ENCODE measurements around the gene TEX2. TPM values are rescaled to one million over a fixed set of nuclear protein-coding genes. Genes with fewer than 3 reads are reported as not detected.

The TEX2 gene
- total and polyA plus RNA-seq, 2 experiments from 2014 or later: 26.9 to 37.0 TPM

- Histone ChIP-seq H3K9me3 (ENCODE audit: low read depth) (no peaks in the 10 kb centered on the region), H3K4me1 (ENCODE audit: insufficient read depth) (peaks cover 23% of the 10 kb centered on the region), H3K27ac (no peak overlapping the region), H4K20me1 (ENCODE audit: insufficient read depth) (no peaks in the 10 kb centered on the region), H3K27me3 (replicated peaks; ENCODE audit: insufficient read depth) (no peaks in the 10 kb centered on the region), H3K9ac (no peak overlapping the region), H2AFZ (no peak overlapping the region), H3K4me3 (no peak overlapping the region), H3K36me3 (ENCODE audit: low read depth) (peaks cover 3% of the 10 kb centered on the region; the same call in 1 of the 2 replicates), H3F3A (ENCODE audit: insufficient read depth) (no peaks in the 10 kb centered on the region), H3K4me2 (ENCODE audit: unreplicated experiment) (no peak overlapping the region), H3K9me2 (ENCODE audit: insufficient read depth) (no peaks in the 10 kb centered on the region), H3K79me2 (ENCODE audit: insufficient read depth) (no peaks in the 10 kb centered on the region)
- TF ChIP-seq EZH2phosphoT487 (IDR thresholded peaks at IDR 0.05; ENCODE audit: insufficient read depth, low read depth) (no peak), EZH2 (IDR thresholded peaks at IDR 0.05; ENCODE audit: insufficient read depth, poor library complexity, severe bottlenecking) (no peak)
- WGBS, 2 experiments (ENCODE audit: low coverage in 1 of 2, low lambda C conversion rate in 2 of 2, missing lambda C conversion rate in 2 of 2): 74 to 76% methylated on average over 7 of the region's 7 CpGs
- in situ Hi-C loops (cut with MboI): no loop called here
- no peak for DNase-seq
Observed at GRCh38 chr17:64158406-64158805, 104.7 kb downstream of the TEX2 start.

GRCh38 chr17:64157669-64158180 is 105.3 kb downstream of the TEX2 start:
- H3K9ac ChIP-seq: no peak overlapping the region
- H3K4me1 ChIP-seq (ENCODE audit: insufficient read depth): peaks cover 23% of the 10 kb centered on the region
- H3K4me3 ChIP-seq: no peak overlapping the region
- DNase-seq: no peak
- no peaks in the 10 kb centered on the region for H3K9me3 ChIP-seq (ENCODE audit: low read depth)
- no peaks in the 10 kb centered on the region for H3F3A ChIP-seq (ENCODE audit: insufficient read depth)
- peaks cover 7% of the 10 kb centered on the region; the same call in 1 of the 2 replicates for H3K36me3 ChIP-seq (ENCODE audit: low read depth)
- no peaks in the 10 kb centered on the region for H3K9me2 ChIP-seq (ENCODE audit: insufficient read depth)
- H3K4me2 ChIP-seq (ENCODE audit: unreplicated experiment): no peak overlapping the region
- in situ Hi-C loops (cut with MboI): no loop called here
- no peak overlapping the region for H3K27ac ChIP-seq
- TF ChIP-seq EZH2 (IDR thresholded peaks at IDR 0.05; ENCODE audit: insufficient read depth, poor library complexity, severe bottlenecking): no peak
- TF ChIP-seq EZH2phosphoT487 (IDR thresholded peaks at IDR 0.05; ENCODE audit: insufficient read depth, low read depth): no peak
- no peaks in the 10 kb centered on the region for H4K20me1 ChIP-seq (ENCODE audit: insufficient read depth)
- no peaks in the 10 kb centered on the region for H3K27me3 ChIP-seq (replicated peaks; ENCODE audit: insufficient read depth)
- H3K79me2 ChIP-seq (ENCODE audit: insufficient read depth): no peaks in the 10 kb centered on the region
- 98 to 100% methylated on average over 2 of the region's 2 CpGs for WGBS, 2 experiments (ENCODE audit: low coverage in 1 of 2, low lambda C conversion rate in 2 of 2, missing lambda C conversion rate in 2 of 2)
- no peak overlapping the region for H2AFZ ChIP-seq

GRCh38 chr17:64156670-64157069 is 106.4 kb downstream of the TEX2 start:
- H3K27ac ChIP-seq: no peak overlapping the region
- in situ Hi-C loops (cut with MboI): no loop called here
- WGBS, 2 experiments (ENCODE audit: low coverage in 1 of 2, low lambda C conversion rate in 2 of 2, missing lambda C conversion rate in 2 of 2): 97 to 100% methylated on average over 2 of the region's 2 CpGs

GRCh38 chr17:64155751-64156544 is 107.1 kb downstream of the TEX2 start:
- Histone ChIP-seq H3K4me2 (ENCODE audit: unreplicated experiment) (no peak overlapping the region), H3K27ac (no peak overlapping the region), H3K9ac (no peak overlapping the region), H3K4me3 (no peak overlapping the region), H3K36me3 (ENCODE audit: low read depth) (peaks cover 11% of the 10 kb centered on the region; the same call in 1 of the 2 replicates), H3K9me2 (ENCODE audit: insufficient read depth) (no peaks in the 10 kb centered on the region), H3K79me2 (ENCODE audit: insufficient read depth) (no peaks in the 10 kb centered on the region), H3F3A (ENCODE audit: insufficient read depth) (peaks cover 10% of the 10 kb centered on the region; the same call in 1 of the 2 replicates), H2AFZ (no peak overlapping the region), H4K20me1 (ENCODE audit: insufficient read depth) (no peaks in the 10 kb centered on the region), H3K27me3 (replicated peaks; ENCODE audit: insufficient read depth) (no peaks in the 10 kb centered on the region), H3K4me1 (ENCODE audit: insufficient read depth) (peaks cover 14% of the 10 kb centered on the region), H3K9me3 (ENCODE audit: low read depth) (no peaks in the 10 kb centered on the region)
- WGBS, 2 experiments (ENCODE audit: low coverage in 1 of 2, low lambda C conversion rate in 2 of 2, missing lambda C conversion rate in 2 of 2): 80 to 84% methylated on average over 11 of the region's 11 CpGs
- in situ Hi-C loops (cut with MboI): no loop called here
- peak; percentile 8 for DNase-seq
- TF ChIP-seq EZH2phosphoT487 (IDR thresholded peaks at IDR 0.05; ENCODE audit: insufficient read depth, low read depth) (no peak), EZH2 (IDR thresholded peaks at IDR 0.05; ENCODE audit: insufficient read depth, poor library complexity, severe bottlenecking) (no peak)

More at GRCh38 chr17:64156670-64157069, 106.4 kb downstream of the TEX2 start:
- Histone ChIP-seq H3K36me3 (ENCODE audit: low read depth) (peaks cover 11% of the 10 kb centered on the region; the same call in 1 of the 2 replicates), H4K20me1 (ENCODE audit: insufficient read depth) (no peaks in the 10 kb centered on the region), H3K27me3 (replicated peaks; ENCODE audit: insufficient read depth) (no peaks in the 10 kb centered on the region), H3K9me2 (ENCODE audit: insufficient read depth) (no peaks in the 10 kb centered on the region), H3F3A (ENCODE audit: insufficient read depth) (0 out of 2 replicates have a peak, but pooled peaks cover 3% of the 10 kb centered on the region), H3K4me3 (no peak overlapping the region), H2AFZ (no peak overlapping the region), H3K9ac (no peak overlapping the region), H3K9me3 (ENCODE audit: low read depth) (no peaks in the 10 kb centered on the region), H3K4me1 (ENCODE audit: insufficient read depth) (peaks cover 21% of the 10 kb centered on the region), H3K4me2 (ENCODE audit: unreplicated experiment) (no peak overlapping the region), H3K79me2 (ENCODE audit: insufficient read depth) (no peaks in the 10 kb centered on the region)
- TF ChIP-seq EZH2 (IDR thresholded peaks at IDR 0.05; ENCODE audit: insufficient read depth, poor library complexity, severe bottlenecking) (no peak), EZH2phosphoT487 (IDR thresholded peaks at IDR 0.05; ENCODE audit: insufficient read depth, low read depth) (no peak)
- DNase-seq: no peak

Measured in GM23248 (cell line).